GM23338 (cell line): ENCODE data around the gene ATXN7L1.

Experiments used
- CTCF ChIP-seq, 2 experiments: fragments of 200-600 bp in 1 of 2; sonication (generic) in 1 of 2; conservative IDR thresholded peaks; 2 replicates each; pipeline versions ENCODE4 v1.5.1 to v1.6.1; 2016 to 2017; ENCODE audit warnings: antibody characterized with exemption in 2 of 2, low read depth in 2 of 2, mild to moderate bottlenecking in 2 of 2, moderate library complexity in 1 of 2
- EZH2 ChIP-seq: fragments of 200-600 bp; sonication (generic); IDR thresholded peaks from one replicate; pipeline ENCODE4 v1.8.0; 2017; ENCODE audit warnings: antibody characterized with exemption, mild to moderate bottlenecking, low read depth; ENCODE audit not compliant: unreplicated experiment
- POLR2AphosphoS5 ChIP-seq: IDR thresholded peaks from 2 replicates; pipeline ENCODE4 v1.6.1; 2016; ENCODE audit warnings: antibody characterized with exemption, low read depth
- TF ChIP-seq, protein P1 (sequence below): IDR thresholded peaks from one replicate; pipeline ENCODE4 v1.6.1; 2018; ENCODE audit warnings: antibody characterized with exemption; ENCODE audit not compliant: unreplicated experiment

GRCh38 chr7:105790996-105791395, 85.4 kb downstream of the ATXN7L1 start:
- no peak for TF ChIP-seq CTCF (conservative IDR thresholded peaks at IDR 0.05; ENCODE audit: low read depth in 2 of 2)
- TF ChIP-seq, protein P1, sequence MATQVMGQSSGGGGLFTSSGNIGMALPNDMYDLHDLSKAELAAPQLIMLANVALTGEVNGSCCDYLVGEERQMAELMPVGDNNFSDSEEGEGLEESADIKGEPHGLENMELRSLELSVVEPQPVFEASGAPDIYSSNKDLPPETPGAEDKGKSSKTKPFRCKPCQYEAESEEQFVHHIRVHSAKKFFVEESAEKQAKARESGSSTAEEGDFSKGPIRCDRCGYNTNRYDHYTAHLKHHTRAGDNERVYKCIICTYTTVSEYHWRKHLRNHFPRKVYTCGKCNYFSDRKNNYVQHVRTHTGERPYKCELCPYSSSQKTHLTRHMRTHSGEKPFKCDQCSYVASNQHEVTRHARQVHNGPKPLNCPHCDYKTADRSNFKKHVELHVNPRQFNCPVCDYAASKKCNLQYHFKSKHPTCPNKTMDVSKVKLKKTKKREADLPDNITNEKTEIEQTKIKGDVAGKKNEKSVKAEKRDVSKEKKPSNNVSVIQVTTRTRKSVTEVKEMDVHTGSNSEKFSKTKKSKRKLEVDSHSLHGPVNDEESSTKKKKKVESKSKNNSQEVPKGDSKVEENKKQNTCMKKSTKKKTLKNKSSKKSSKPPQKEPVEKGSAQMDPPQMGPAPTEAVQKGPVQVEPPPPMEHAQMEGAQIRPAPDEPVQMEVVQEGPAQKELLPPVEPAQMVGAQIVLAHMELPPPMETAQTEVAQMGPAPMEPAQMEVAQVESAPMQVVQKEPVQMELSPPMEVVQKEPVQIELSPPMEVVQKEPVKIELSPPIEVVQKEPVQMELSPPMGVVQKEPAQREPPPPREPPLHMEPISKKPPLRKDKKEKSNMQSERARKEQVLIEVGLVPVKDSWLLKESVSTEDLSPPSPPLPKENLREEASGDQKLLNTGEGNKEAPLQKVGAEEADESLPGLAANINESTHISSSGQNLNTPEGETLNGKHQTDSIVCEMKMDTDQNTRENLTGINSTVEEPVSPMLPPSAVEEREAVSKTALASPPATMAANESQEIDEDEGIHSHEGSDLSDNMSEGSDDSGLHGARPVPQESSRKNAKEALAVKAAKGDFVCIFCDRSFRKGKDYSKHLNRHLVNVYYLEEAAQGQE = no peak
- TF ChIP-seq EZH2 = no peak
- TF ChIP-seq POLR2AphosphoS5 = no peak
